LNCaP clone FGC (cell line): Measurements from ENCODE around the gene DHX16.
"Not testable (repeated sequence)": the region's sequence is repeated elsewhere in the genome, so short reads cannot be mapped to it uniquely, and the experiment has no call there.

Experiments
- DNase-seq: peaks from one replicate; pipeline ENCODE4 v3.0.0-alpha.2; 2011; ENCODE audit warnings: low read depth
- H3K4me3 ChIP-seq: 2 replicates; pipeline ENCODE4 v1.5.1; 2011; ENCODE audit warnings: mild to moderate bottlenecking, low read depth, low read length, control low read depth
- TF ChIP-seq, protein P1 (sequence below): IDR thresholded peaks from 2 replicates; pipeline ENCODE4 v1.5.1; 2012; ENCODE audit warnings: mild to moderate bottlenecking; ENCODE audit not compliant: control insufficient read depth, insufficient read depth; ENCODE audit errors: extremely low read depth

DHX16 gene

DNA sequence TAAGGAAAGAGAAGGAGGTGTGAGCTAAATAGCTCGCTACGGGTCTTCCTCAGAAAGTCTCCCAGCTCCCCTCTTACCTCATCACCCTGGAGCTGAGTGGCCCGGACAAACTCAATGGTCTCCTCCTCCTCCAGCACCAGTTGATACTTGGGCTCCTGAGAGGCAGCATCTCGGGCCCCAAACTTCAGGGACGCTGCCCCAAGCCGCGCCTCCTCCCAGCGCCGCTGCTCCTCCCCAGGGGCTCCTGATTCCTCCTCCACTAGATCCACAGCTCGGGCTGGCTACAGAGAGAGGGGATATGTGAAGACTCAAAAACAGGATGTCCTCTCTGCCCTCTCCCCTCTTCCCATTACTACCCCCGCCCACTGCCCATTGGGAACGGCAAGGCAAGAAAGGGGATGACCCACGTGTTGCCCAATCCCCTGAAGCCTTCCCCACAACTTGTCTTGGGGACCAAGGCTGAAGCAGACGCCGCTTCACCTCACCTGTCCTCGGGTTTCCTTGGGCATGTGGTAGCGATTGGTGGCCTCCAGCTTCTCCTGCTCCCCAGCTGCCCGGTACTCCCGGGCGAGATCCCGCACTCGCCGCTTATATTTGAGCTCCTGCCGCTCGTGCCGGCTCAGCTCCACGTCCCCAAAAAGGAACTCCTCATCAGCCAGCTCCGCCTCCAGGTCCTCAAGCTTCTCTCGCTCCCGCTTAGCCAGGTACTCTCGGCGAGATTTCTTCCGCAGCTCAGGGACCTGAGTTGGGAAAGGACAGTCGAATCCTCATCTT, 7.6 kb downstream of the DHX16 start:
- TF ChIP-seq, protein P1, sequence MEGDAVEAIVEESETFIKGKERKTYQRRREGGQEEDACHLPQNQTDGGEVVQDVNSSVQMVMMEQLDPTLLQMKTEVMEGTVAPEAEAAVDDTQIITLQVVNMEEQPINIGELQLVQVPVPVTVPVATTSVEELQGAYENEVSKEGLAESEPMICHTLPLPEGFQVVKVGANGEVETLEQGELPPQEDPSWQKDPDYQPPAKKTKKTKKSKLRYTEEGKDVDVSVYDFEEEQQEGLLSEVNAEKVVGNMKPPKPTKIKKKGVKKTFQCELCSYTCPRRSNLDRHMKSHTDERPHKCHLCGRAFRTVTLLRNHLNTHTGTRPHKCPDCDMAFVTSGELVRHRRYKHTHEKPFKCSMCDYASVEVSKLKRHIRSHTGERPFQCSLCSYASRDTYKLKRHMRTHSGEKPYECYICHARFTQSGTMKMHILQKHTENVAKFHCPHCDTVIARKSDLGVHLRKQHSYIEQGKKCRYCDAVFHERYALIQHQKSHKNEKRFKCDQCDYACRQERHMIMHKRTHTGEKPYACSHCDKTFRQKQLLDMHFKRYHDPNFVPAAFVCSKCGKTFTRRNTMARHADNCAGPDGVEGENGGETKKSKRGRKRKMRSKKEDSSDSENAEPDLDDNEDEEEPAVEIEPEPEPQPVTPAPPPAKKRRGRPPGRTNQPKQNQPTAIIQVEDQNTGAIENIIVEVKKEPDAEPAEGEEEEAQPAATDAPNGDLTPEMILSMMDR = no peak
- no peak for DNase-seq
- no peak overlapping the region for H3K4me3 ChIP-seq

DNA sequence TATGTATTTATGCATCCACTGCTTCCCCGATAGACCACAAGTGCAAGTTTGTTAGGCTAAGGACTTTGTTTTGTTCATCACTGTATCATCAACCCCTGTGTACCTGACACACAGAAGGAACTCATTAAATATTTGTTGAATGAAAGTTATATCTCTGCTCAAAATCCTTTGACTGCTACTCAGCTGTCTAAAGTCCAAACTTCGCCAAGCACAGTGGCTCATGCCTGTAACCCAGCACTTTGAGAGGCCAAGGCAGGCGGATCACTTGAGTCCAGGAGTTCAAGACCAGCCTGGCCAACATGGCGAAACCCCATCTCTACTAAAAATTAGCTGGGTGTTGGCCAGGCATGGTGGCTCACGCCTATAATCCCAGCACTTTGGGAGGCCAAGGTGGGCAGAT, 14.9 kb downstream of the DHX16 start:
- not testable (repeated sequence) for H3K4me3 ChIP-seq, DNase-seq

DNA sequence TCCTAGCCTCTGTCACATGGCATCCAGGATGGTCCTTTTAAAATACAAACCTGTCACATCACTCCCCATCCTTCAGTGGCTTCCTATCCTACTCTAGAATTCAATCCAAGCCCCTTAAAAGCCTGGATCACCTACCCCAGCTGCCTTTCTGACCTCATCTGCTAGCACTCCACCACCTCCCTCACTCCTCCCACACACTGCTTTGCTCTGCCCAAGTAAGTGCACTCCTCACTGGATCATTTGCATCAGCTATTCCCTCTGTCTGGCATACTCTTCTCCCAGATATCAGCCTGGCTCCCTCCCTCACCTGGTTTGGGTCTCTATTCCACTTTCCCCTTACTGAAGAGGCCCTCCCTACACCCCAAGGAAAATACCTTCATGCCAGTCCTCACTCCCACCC, 15.4 kb downstream of the DHX16 start:
- TF ChIP-seq, protein P1 = no peak
- H3K4me3 ChIP-seq = no peak overlapping the region
- no peak for DNase-seq

GRCh38 chr6:30656513-30656912, 16.3 kb downstream of the DHX16 start:
- TF ChIP-seq, protein P1 = no peak
- H3K4me3 ChIP-seq = no peak overlapping the region
- no peak for DNase-seq

DNA sequence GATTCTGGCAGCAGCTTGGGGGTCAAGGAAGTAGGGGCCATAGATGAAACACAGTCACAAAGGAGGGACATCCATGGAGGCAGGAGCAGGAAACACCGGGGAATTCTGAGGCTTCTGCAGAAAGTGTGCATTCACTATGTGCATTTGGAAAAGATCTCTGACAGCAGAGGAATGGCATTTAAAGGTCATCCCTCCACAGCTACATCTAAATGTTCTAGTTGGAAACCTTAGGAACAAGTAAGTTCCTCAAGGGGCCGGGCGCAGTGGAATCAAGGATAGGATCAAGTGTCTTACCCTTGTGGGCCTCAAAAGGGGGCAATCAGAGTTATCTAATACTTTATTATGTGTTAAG, 17.1 kb downstream of the DHX16 start:
- H3K4me3 ChIP-seq = no peak overlapping the region
- no peak for DNase-seq
- TF ChIP-seq, protein P1 = no peak

GRCh38 chr6:30654798-30655742, 17.7 kb downstream of the DHX16 start:
- TF ChIP-seq, protein P1 = no peak
- no peak for DNase-seq
- no peak overlapping the region for H3K4me3 ChIP-seq

DNA sequence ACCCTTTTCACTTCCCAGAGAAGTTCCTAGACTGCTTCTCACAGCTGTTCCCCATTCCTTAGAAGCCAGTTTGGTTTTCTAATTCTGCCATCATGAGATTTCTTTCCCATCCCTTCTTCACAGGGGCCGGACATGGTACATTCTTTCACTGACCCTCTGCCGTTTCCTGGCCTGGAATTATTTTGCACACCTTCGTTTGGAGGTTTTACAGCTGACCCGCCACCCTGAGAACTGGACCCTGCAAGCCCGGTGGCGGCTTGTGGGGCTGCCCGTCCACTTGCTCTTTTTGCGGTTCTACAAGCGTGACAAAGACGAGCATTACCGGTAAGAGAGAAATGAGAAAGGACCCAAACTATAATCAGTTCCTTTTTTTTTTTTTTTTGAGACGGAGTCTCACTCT, 21.7 kb downstream of the DHX16 start:
- H3K4me3 ChIP-seq = no peak overlapping the region
- DNase-seq = no peak
- TF ChIP-seq, protein P1 = no peak
